ENCODE data around the gene EHHADH. TPM values are rescaled to one million over a fixed set of nuclear protein-coding genes. Genes with fewer than 3 reads are reported as not detected.

EHHADH gene
- total and polyA plus RNA-seq, 8 donors, result 2.6 to 10.4 (median 6.8) TPM

GRCh38 chr3:185268194-185268962, 14.5 kb upstream of the EHHADH start:
- peaks cover 0 to 3% (median 0%) of the 10 kb centered on the region in 4 donors for H3K27me3 ChIP-seq
- no peaks in the 10 kb centered on the region for H3K4me1 ChIP-seq
- no peak for ATAC-seq
- intact Hi-C loops (cut with DNase I), result no loop called here
- no peaks in the 10 kb centered on the region for H3K9me3 ChIP-seq
- no peak for DNase-seq
- no peak for FAIRE-seq
- no peak overlapping the region for H3K4me3 ChIP-seq
- H3K27ac ChIP-seq, result no peak overlapping the region
- TF ChIP-seq, protein P1, sequence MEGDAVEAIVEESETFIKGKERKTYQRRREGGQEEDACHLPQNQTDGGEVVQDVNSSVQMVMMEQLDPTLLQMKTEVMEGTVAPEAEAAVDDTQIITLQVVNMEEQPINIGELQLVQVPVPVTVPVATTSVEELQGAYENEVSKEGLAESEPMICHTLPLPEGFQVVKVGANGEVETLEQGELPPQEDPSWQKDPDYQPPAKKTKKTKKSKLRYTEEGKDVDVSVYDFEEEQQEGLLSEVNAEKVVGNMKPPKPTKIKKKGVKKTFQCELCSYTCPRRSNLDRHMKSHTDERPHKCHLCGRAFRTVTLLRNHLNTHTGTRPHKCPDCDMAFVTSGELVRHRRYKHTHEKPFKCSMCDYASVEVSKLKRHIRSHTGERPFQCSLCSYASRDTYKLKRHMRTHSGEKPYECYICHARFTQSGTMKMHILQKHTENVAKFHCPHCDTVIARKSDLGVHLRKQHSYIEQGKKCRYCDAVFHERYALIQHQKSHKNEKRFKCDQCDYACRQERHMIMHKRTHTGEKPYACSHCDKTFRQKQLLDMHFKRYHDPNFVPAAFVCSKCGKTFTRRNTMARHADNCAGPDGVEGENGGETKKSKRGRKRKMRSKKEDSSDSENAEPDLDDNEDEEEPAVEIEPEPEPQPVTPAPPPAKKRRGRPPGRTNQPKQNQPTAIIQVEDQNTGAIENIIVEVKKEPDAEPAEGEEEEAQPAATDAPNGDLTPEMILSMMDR (IDR thresholded peaks at IDR 0.05), result no peak
- WGBS, 2 donors, result 58 to 62% methylated on average over 2 of the region's 2 CpGs
- no peaks in the 10 kb centered on the region for H3K36me3 ChIP-seq

GRCh38 chr3:185267193-185267592, 13.3 kb upstream of the EHHADH start:
- no peak for FAIRE-seq

DNA sequence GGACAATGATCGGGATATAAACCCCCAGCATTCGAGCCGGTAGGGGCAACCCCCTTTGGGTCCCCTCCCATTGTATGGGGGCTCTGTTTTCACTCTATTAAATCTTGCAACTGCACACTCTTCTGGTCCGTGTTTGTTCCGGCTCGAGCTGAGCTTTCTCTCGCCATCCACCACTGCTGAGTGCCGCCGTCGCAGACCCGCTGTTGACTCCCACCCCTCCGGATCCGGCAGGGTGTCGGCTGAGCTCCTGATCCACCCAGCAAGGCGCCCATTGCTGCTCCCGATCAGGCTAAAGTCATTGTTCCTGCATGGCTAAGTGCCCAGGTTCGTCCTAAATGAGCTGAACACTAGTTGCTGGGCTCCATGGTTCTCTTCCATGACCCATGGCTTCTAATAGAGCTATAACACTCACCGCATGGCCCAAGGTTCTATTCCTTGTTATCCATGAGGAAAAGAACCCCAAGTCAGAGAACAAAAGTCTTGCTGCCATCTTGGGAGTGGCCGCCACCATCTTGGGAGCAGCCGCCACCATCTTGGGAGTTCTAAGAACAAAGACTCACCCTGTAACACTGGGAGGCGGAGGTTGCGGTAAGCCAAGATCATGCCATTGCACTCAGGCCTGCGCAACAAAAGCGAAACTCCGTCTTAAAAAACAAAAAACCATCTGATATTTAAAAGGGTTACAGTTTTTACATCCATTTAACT, 11.2 kb upstream of the EHHADH start:
- H3K27me3 ChIP-seq, result no peaks in the 10 kb centered on the region
- no peak for DNase-seq
- no peak for FAIRE-seq
- intact Hi-C loops (cut with DNase I), result no loop called here
- ATAC-seq, result no peak
- no peak overlapping the region for H3K4me3 ChIP-seq
- 94 to 97% methylated on average over 25 of the region's 25 CpGs for WGBS, 2 donors
- H3K9me3 ChIP-seq, result no peaks in the 10 kb centered on the region
- TF ChIP-seq, protein P1 (IDR thresholded peaks at IDR 0.05), result no peak
- H3K36me3 ChIP-seq, result no peaks in the 10 kb centered on the region
- no peaks in the 10 kb centered on the region for H3K4me1 ChIP-seq
- no peak overlapping the region for H3K27ac ChIP-seq

More at GRCh38 chr3:185267193-185267592, 13.3 kb upstream of the EHHADH start:
- no peaks in the 10 kb centered on the region for H3K9me3 ChIP-seq
- no peaks in the 10 kb centered on the region for H3K4me1 ChIP-seq
- H3K4me3 ChIP-seq, result no peak overlapping the region
- TF ChIP-seq, protein P1 (IDR thresholded peaks at IDR 0.05), result no peak
- H3K27me3 ChIP-seq, result no peaks in the 10 kb centered on the region
- ATAC-seq (no peak), DNase-seq (no peak)
- no peak overlapping the region for H3K27ac ChIP-seq
- no peaks in the 10 kb centered on the region for H3K36me3 ChIP-seq
- intact Hi-C loops (cut with DNase I), result no loop called here
- WGBS, 2 donors, result 78 to 86% methylated on average over 3 of the region's 3 CpGs

DNA sequence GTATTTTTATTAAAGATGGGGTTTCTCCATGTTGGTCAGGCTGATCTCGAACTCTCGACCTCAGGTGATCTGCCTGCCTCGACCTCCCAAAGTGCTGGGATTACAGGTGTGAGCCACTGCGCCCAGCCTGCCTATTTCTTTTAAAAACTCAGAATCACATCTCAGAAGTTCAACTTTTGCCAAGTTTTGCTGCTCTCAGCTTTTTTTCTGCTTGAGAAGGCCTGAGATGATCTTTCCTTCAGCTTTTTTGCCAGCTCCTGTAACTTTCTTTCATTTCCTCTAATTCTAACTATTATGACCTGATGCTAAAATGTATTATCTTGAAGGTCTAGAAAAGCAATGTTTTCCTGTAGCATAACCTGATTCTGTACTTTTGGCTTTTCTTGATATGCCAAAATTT, 9.6 kb upstream of the EHHADH start:
- ATAC-seq (no peak), FAIRE-seq (no peak), DNase-seq (no peak)
- H3K27ac ChIP-seq, result no peak overlapping the region
- WGBS, 2 donors, result 78 to 92% methylated on average over 4 of the region's 4 CpGs
- no peaks in the 10 kb centered on the region for H3K27me3 ChIP-seq
- no peaks in the 10 kb centered on the region for H3K36me3 ChIP-seq
- no peaks in the 10 kb centered on the region for H3K4me1 ChIP-seq
- H3K4me3 ChIP-seq, result no peak overlapping the region
- intact Hi-C loops (cut with DNase I), result no loop called here
- no peaks in the 10 kb centered on the region for H3K9me3 ChIP-seq
- TF ChIP-seq, protein P1 (IDR thresholded peaks at IDR 0.05), result no peak

DNA sequence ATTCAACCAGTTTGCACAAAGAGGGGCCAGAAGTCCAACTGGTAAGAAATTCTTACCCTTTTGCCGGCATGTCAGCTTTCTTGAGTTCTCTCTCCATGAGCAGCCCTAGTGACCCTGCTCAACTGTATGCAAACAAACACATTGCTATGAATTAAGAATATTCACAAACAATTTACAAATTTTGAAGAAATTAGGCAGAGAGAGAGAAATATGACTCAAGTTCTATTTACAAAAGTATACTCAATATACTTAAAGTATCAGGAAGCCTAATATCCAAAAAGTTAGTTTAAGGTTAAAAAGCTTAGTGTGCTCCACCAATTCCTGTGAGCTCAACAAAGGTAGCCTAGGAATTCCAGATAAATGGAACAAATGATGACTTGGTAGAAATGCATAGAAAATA, 3.5 kb upstream of the EHHADH start:
- no peak overlapping the region for H3K27ac ChIP-seq
- intact Hi-C loops (cut with DNase I), result no loop called here
- H3K4me3 ChIP-seq, result no peak overlapping the region
- no peaks in the 10 kb centered on the region for H3K27me3 ChIP-seq
- ATAC-seq (no peak), FAIRE-seq (no peak), DNase-seq (no peak)
- H3K36me3 ChIP-seq, result no peaks in the 10 kb centered on the region
- no peaks in the 10 kb centered on the region for H3K9me3 ChIP-seq
- H3K4me1 ChIP-seq, result peaks cover 0 to 8% (median 0%) of the 10 kb centered on the region in 3 donors
- WGBS, 2 donors, result 95 to 97% methylated on average over 1 of the region's 1 CpG
- TF ChIP-seq, protein P1 (IDR thresholded peaks at IDR 0.05), result no peak
